ENCODE data around the gene GRIN3B. TPM values are rescaled to one million over a fixed set of nuclear protein-coding genes. Genes with fewer than 3 reads are reported as not detected.

The GRIN3B gene
- total RNA-seq, 2 donors from 2014 or later, result 0.05 TPM; not detected in 1

DNA sequence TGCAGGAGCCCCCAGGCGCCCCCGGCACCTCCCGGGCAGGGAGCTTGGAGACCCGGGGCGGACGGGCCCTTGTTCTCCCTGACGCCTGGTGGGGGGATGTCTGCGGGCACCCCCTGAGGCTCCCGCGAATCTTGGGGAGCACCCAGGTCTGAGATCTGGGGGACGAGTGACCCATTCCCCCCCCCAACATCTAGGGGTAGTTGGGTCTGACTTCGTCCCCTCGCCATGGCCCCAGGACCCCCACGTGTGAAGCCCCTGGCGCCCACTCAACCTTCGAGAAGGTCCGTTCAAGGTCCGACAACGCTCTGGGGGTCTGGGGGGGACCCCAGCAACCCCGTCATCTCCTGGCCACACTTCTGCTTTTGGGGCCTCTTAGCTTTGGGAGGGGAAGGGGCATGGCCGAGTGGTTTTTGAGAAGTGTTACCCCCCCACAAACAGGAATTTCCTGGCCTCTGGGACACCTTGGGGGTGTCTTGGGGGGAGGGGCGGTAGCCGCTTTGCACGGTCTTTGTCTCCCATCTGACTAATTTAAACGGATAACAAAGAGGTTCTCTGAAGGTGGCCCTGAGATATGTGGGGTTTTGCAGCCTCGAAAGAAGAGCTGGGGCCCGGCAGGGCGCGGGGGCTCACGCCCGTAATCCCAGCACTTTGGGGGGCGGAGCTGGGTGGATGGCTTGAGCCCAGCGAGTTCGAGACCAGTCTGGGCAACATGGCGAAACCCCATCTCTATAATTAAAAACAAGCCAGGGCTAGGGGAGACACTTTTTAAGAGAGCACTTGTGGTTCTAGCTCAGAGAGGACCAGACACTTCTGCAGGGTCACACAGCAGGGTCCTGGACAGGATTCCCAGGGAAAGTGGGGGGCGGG, 26.8 kb downstream of the GRIN3B start:
- intact Hi-C loops (cut with DNase I), result no loop called here
- no peak for DNase-seq (ENCODE audit: low spot score)

GRCh38 chr19:1027650-1028061, 27.4 kb downstream of the GRIN3B start:
- intact Hi-C loops (cut with DNase I), result no loop called here
- no peak for DNase-seq (ENCODE audit: low spot score)

DNA sequence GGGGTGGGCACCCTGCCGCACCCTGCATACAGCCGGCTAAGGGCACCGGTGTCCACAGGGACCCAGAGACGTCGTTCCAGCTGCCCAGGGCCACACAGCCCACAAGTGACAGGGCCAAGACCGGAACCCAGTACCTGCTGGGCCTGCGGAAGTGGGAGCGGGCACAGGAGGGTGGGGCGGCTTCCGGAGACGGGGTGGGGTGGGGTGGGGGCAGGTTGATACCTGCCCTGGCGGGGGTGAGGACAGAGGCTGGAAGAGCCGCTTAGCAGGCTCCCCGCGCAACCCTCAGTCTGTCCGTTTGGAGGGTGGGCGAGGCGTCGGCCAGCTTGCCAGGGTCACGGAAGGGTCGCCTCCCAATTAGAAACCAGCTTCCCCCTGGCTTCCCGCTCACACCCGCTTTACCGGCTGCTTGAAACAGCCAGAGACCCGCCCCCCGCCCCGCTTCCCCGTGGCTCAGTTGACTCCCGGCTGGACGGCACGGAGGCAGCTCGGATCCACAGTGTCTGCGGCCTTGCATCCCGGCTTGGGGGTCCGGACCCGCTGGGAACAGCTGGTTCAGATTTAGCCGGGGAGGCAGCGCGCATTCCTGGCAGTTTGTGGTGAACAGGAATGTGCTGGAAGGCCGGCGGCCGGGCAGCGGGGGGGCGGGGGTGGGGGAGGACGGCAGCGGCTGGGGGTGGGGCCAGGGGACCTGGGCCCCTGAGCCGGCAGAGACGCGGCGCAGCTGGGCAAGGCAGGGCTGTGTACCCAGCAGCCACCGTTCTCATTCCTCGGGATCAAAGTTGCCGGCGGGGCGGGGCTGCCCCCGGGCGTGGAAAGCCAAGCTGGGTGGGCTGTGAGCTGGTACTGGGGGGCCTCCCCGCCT, 28.1 kb downstream of the GRIN3B start:
- intact Hi-C loops (cut with DNase I), result no loop called here
- peak; percentile 92 for DNase-seq (ENCODE audit: low spot score)

DNA sequence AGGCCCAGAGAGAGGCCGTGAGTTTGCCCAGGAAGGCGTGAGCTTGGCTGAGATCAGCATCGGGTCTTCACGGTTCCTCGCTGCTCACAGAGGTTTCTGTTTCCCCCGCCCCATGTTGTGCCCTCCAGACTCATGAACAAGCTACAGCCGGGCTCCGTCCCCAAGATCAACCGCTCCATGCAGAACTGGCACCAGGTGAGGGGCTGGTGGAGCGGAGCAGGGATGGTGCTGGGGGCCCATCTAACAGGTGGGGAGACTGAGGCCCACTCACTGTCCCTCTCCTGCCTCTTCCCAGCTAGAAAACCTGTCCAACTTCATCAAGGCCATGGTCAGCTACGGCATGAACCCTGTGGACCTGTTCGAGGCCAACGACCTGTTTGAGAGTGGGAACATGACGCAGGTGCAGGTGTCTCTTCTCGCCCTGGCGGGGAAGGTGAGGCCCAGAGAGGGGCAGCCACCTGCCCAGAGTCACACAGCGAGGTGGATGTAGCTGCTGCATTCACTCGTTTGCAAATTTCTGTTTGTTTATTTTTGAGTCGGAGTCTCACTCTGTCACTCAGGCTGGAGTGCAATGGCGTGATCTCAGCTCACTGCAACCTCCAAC, 32.1 kb downstream of the GRIN3B start:
- DNase-seq (ENCODE audit: low spot score), result no peak
- intact Hi-C loops (cut with DNase I), result no loop called here

- intact Hi-C loops (cut with DNase I), result no loop called here
- DNase-seq (ENCODE audit: low spot score), result no peak
Measured at GRCh38 chr19:1035998-1036621, 35.9 kb downstream of the GRIN3B start.

- intact Hi-C loops (cut with DNase I), result no loop called here
- no peak for DNase-seq (ENCODE audit: low spot score)
Measured at GRCh38 chr19:1037621-1038064, 37.4 kb downstream of the GRIN3B start.

- DNase-seq (ENCODE audit: low spot score), result no peak
- intact Hi-C loops (cut with DNase I), result no loop called here
Measured at GRCh38 chr19:1038978-1039645, 38.9 kb downstream of the GRIN3B start.

DNA sequence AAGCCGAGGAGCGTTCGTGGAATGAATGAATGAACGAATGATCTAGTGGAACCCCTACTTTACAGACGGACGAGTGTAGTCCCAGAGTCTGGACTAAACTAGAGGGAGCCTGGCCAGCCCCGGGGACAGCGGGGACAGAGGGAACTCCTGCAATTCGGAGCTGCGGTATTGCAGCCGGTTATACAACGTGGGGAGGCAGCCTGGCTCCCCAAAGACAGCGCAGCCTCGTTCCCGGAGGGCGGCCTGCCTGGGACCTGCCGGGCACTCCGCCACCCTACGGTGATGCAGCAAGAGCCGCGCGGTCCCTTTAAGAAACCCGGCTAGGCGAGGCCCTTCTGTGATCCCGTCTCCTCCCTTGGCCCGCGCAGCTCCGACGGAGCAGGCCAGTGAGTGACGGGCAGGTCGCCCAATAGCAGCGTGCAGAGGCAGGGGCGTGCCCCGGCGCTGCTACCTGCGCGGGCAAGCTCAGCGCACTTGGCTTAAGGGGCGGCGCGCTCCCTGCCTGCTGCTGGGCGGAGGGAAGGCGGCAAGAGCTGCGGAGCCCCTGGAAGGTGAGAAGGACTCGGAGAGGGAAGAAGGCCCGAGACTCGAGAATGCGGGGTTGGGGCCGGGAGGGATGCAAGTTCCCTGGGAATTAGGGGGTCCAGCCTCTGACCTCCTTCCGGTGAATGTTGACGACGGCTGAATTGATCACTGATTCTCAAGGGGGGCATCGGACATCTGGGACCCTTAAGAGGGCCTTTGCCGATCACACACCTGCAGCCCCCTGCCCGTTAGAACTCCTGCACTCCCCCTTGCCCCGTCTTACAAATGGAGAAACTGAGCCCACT, 39.6 kb downstream of the GRIN3B start, which contains the start of gene ABCA7:
ABCA7 (plus strand) TSS at position 462 of the 830 bp plus-strand sequence. CDS start 1,255 bp downstream, outside the sequence.
- peak; percentile 99 for DNase-seq (ENCODE audit: low spot score)
- intact Hi-C loops (cut with DNase I), result no loop called here

DNA sequence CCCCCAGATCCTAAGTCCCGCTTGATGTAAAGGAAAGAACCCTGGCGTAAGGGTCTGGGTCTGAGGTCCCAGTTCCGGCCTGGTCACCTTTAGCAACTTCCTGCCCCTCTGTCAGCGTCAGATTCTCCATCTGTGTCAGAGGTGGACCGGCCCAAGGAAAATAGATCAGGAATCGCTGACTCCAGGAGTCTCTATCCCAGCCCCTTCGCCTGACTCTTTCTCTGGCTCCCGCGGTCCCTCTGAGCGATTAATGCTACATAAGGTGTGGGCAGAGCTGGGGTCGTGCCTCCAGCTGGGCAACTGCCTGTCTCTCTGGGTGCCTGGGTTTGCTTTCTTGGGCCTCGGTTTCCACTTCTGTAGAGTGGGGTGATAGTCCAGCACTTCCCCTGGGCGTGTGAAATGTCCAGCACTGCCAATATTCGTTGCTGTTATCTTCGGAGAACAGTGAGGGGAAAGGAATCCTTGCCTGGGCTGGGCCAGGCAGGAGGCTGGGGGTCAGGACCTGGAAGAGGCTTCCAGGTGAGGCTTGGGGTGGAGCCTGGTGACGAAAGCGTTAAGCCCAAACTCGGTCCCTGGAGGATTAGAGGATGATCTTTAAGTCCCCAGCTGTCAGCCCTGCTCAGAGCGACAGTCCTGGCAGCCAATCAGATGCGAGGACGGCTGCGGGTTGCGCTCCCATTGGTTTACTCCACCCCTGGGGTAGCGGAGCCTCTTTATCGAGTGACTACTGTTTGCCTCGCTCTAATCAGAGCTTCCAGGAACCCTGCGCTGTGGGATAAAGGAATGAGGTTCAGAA, 40.5 kb downstream of the GRIN3B start:
- peak; percentile 95 for DNase-seq (ENCODE audit: low spot score)
- intact Hi-C loops (cut with DNase I), result no loop called here

DNA sequence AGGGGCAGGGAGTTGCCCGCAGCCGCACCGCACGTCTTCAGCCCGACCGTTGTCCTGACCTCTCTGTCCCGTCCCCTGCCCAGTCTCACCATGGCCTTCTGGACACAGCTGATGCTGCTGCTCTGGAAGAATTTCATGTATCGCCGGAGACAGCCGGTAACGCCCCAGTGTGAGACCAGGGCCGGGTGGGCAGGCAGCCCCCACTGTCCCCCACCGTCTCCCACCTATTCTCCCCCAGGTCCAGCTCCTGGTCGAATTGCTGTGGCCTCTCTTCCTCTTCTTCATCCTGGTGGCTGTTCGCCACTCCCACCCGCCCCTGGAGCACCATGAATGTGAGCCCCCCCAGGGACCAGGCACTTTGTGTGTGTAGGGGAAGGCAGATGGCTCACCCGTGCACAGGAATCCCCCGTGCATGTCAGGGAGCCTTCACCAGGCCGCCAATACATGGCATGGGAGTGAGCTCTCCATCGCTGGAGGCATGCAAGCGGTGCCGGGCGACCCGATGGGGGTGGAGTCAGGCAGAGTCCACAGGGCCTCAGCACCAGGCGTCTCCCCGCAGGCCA, 41.1 kb downstream of the GRIN3B start:
- intact Hi-C loops (cut with DNase I), result no loop called here
- no peak for DNase-seq (ENCODE audit: low spot score)

DNA sequence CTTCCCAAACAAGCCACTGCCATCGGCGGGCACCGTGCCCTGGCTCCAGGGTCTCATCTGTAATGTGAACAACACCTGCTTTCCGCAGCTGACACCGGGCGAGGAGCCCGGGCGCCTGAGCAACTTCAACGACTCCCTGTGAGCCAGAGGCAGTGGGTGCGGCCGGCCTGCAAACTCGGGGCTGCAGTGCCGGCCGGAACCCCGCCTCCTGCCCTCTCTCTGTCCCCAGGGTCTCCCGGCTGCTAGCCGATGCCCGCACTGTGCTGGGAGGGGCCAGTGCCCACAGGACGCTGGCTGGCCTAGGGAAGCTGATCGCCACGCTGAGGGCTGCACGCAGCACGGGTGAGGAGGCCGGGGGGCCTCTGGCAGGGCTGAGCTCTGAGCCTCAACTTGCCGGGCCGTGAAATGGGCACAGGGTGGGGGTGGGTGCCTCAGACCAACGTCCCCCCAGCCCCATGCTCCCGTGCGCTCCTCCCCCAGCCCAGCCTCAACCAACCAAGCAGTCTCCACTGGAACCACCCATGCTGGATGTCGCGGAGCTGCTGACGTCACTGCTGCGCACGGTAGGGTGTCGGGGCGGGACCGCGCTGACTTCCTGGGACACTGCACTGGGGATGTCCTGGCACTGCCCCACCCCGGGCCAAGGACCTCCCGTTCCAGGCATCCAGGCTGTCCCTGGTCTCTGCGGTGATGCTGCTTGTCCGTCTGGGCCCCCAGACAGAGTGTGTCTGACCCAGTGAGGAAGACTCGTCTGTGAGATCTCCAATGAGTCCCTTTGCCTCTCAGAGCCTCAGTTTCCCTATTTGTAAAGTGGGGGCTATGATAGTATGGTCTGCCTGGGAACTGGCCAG, 41.8 kb downstream of the GRIN3B start:
- no peak for DNase-seq (ENCODE audit: low spot score)
- intact Hi-C loops (cut with DNase I), result no loop called here

GRCh38 chr19:1042689-1043511, 42.7 kb downstream of the GRIN3B start:
- intact Hi-C loops (cut with DNase I), result no loop called here
- DNase-seq (ENCODE audit: low spot score), result no peak

- intact Hi-C loops (cut with DNase I), result loop anchor here in 1 of 2 donors (5.0 kb wide), 1 partner anchor 37 kb away; no protein-coding TSS in a partner anchor
Measured at GRCh38 chr19:1045247-1045603, 45.0 kb downstream of the GRIN3B start.

DNA sequence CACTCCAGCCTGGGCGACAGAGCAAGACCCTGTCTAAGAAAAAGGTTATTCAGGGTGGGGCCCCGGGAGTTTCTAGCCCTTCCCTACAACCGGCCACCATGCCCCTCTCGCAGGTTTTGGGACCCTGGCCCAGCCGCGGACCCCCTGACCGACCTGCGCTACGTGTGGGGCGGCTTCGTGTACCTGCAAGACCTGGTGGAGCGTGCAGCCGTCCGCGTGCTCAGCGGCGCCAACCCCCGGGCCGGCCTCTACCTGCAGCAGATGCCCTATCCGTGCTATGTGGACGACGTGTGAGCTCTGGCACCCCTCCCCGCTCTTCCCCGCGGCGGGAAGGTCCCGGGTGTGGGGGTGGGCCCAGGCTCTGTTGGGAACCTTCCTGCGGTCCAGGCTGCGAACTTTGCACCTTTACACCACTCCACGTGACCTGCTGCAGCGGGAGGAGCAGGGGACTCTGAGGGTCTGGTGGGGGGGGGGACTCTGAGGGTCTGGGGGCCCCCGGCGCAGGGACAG, 46.0 kb downstream of the GRIN3B start:
- DNase-seq (ENCODE audit: low spot score), result no peak
- intact Hi-C loops (cut with DNase I), result loop anchor here in 1 of 2 donors (5.0 kb wide), 1 partner anchor 36 kb away; no protein-coding TSS in a partner anchor

More at GRCh38 chr19:1045247-1045603, 45.0 kb downstream of the GRIN3B start:
- DNase-seq (ENCODE audit: low spot score), result no peak

All from posterior vena cava (tissue), 2 donors.